K562 (cell line): ENCODE data around the gene TAOK2. TPM values are rescaled to one million over a fixed set of nuclear protein-coding genes. Genes with fewer than 3 reads are reported as not detected.

ENCODE experiments used
- ATAC-seq: fragments of 200-7000 bp; cut with Tn5 transposase; 3 replicates; pipeline ENCODE4 v1.9.1; 2020; ENCODE audit warnings: moderate library complexity
- BruUV-seq: library from RNA; stranded (reverse); fragments of 400-500 nt; replicated peaks from 2 replicates; lab custom pipeline; 2021; lab: Mats Ljungman, UMichigan
- CTCF ChIA-PET: fragments of 300-600 bp; formaldehyde crosslinking; extraction: SDS; loops from one replicate; lab custom pipeline; 2021; ENCODE audit warnings: low intra/inter-chr PET ratio; lab: Yijun Ruan, JAX
- POLR2A ChIA-PET: fragments of 300-600, 350-650 bp; sonication (Branson Sonifier 250); formaldehyde crosslinking; extraction: SDS; loops from one replicate; lab custom pipeline; 2021; ENCODE audit warnings: antibody characterized with exemption, inconsistent platforms; lab: Yijun Ruan, JAX
- DNase-seq, 4 experiments: peaks; one replicate each; pipeline versions ENCODE4 v3.0.0 to v3.0.0-alpha.2; 2011 to 2018; ENCODE audit warnings: low spot score in 3 of 4, mixed read lengths in 3 of 4; ENCODE audit errors: extremely low read depth in 1 of 4
- FAIRE-seq: peaks from 2 replicates; lab custom pipeline; 2011; peaks lifted over from hg19 to GRCh38; lab: Jason Lieb, UNC
- H2AFZ ChIP-seq: 2 replicates; pipeline ENCODE4 v1.6.0; 2011; ENCODE audit warnings: low read depth, low read length, control low read depth, inconsistent platforms
- H3K27ac ChIP-seq: fragments of 200-600 bp; 3 replicates; pipeline ENCODE4 v1.8.0; 2011; ENCODE audit warnings: low read depth, mild to moderate bottlenecking, control low read depth, inconsistent platforms, low read length, moderate library complexity, mixed read lengths; ENCODE audit errors: extremely low read depth
- H3K27me3 ChIP-seq, 2 experiments: fragments of 300-600 bp in 1 of 2; 2 replicates in 1 of 2; 3 replicates in 1 of 2; pipeline versions ENCODE4 v1.6.0 to v1.8.0; 2011; ENCODE audit warnings: inconsistent platforms in 2 of 2, low read length in 2 of 2, mild to moderate bottlenecking in 1 of 2, mixed read lengths in 1 of 2, moderate library complexity in 1 of 2; ENCODE audit not compliant: control insufficient read depth in 2 of 2, insufficient read depth in 2 of 2
- H3K36me3 ChIP-seq: fragments of 300-600 bp; 3 replicates; pipeline ENCODE4 v1.8.0; 2011; ENCODE audit warnings: mild to moderate bottlenecking, low read length, inconsistent platforms; ENCODE audit not compliant: control insufficient read depth, insufficient read depth
- H3K4me1 ChIP-seq, 2 experiments: fragments of 200-600 bp in 1 of 2; replicated peaks in 1 of 2; 2 replicates in 1 of 2; 3 replicates in 1 of 2; pipeline versions ENCODE4 v1.5.1 to v1.8.0; 2011; ENCODE audit warnings: inconsistent platforms in 2 of 2, low read length in 2 of 2, mild to moderate bottlenecking in 1 of 2, mixed read lengths in 1 of 2, moderate library complexity in 1 of 2; ENCODE audit not compliant: control insufficient read depth in 2 of 2, insufficient read depth in 2 of 2
- H3K4me2 ChIP-seq: 2 replicates; pipeline ENCODE4 v1.6.1; 2011; ENCODE audit warnings: low read length, control low read depth, inconsistent platforms, mixed read lengths; ENCODE audit not compliant: insufficient read depth
- H3K4me3 ChIP-seq: fragments of 200-600 bp; sonication (generic), shearing (Covaris generic); 2 replicates; pipeline ENCODE4 v1.5.1; 2016; ENCODE audit warnings: control low read depth, inconsistent platforms
- H3K79me2 ChIP-seq: fragments of 200-600 bp; 3 replicates; pipeline ENCODE4 v1.8.0; 2011; ENCODE audit warnings: low read length, inconsistent platforms; ENCODE audit not compliant: control insufficient read depth, insufficient read depth
- H3K9ac ChIP-seq, 2 experiments: 2 replicates each; pipeline versions ENCODE4 v1.6.0 to v1.6.1; 2011; ENCODE audit warnings: low read depth in 2 of 2, low read length in 2 of 2, control low read depth in 1 of 2, inconsistent platforms in 1 of 2, mild to moderate bottlenecking in 1 of 2, mixed read lengths in 1 of 2; ENCODE audit not compliant: insufficient read depth in 1 of 2
- H3K9me1 ChIP-seq: one replicate; pipeline ENCODE4 v1.6.0; 2011; ENCODE audit warnings: inconsistent platforms, mild to moderate bottlenecking, low read length, moderate library complexity; ENCODE audit not compliant: control insufficient read depth, insufficient read depth
- H3K9me3 ChIP-seq: replicated peaks from 2 replicates; pipeline ENCODE4 v1.5.1; 2011; ENCODE audit warnings: low read depth, low read length, inconsistent platforms; ENCODE audit not compliant: control insufficient read depth, insufficient read depth
- H4K20me1 ChIP-seq: replicated peaks from 2 replicates; pipeline ENCODE4 v1.6.1; 2011; ENCODE audit warnings: low read length, inconsistent platforms, mixed read lengths; ENCODE audit not compliant: control insufficient read depth, insufficient read depth
- CBFA2T3 ChIP-seq: fragments of 450-650 bp; IDR thresholded peaks from 2 replicates; pipeline ENCODE4 v1.6.1; 2017
- CTCF ChIP-seq, 3 experiments: IDR thresholded peaks in 2 of 3; conservative IDR thresholded peaks in 1 of 3; 2 replicates each; pipeline ENCODE4 v1.5.1; 2011 to 2012; ENCODE audit warnings: low read length in 3 of 3, mild to moderate bottlenecking in 3 of 3, control low read depth in 2 of 3, improper control_type of control experiment in 1 of 3, inconsistent platforms in 1 of 3, low read depth in 1 of 3, mixed read lengths in 1 of 3, moderate library complexity in 1 of 3; ENCODE audit not compliant: insufficient read depth in 2 of 3
- E2F4 ChIP-seq: sonication (generic); formaldehyde crosslinking; IDR thresholded peaks from 2 replicates; pipeline ENCODE4 v1.8.0; 2022; ENCODE audit warnings: mild to moderate bottlenecking, low read depth, missing genetic modification reagents
- GABPA ChIP-seq: fragments of 200-800 bp; sonication (Bioruptor generic); conservative IDR thresholded peaks from 2 replicates; pipeline ENCODE4 v1.6.1; 2016; ENCODE audit warnings: low read depth, missing genetic modification characterization, missing compliant biosample characterization
- GABPB1 ChIP-seq: sonication (generic); formaldehyde crosslinking; IDR thresholded peaks from 2 replicates; pipeline ENCODE4 v1.8.0; 2022; ENCODE audit warnings: mild to moderate bottlenecking, missing genetic modification reagents
- U2AF2 ChIP-seq: fragments of 200-400 bp; formaldehyde crosslinking; optimal IDR thresholded peaks from 2 replicates; pipeline ENCODE3; 2017; ENCODE audit warnings: low read depth, mild to moderate bottlenecking, low read length
- WGBS: fragments of 100-300 bp; shearing (Covaris generic); methylation state at CpG from one replicate; pipeline ENCODE4 v1.1.6; 2016; ENCODE audit warnings: low coverage, mixed read lengths; ENCODE audit not compliant: insufficient coverage; ENCODE audit errors: missing lambda C conversion rate; 5-methylcytosine and 5-hydroxymethylcytosine counted together
- in situ Hi-C: fragments of 300-500 bp; cut with MboI; formaldehyde crosslinking; loops from 4 replicates; pipeline ENCODE4 v1.15.0; 2018; ENCODE audit warnings: inconsistent platforms, mixed read lengths
- intact Hi-C: fragments of 100-400 bp; cut with micrococcal nuclease; formaldehyde crosslinking; loops from 2 replicates; pipeline ENCODE4 v1.14.2; 2022
- polyA plus RNA-seq, 8 experiments: library from polyadenylated mRNA; depleted of rRNA in 4 of 8; stranded (reverse) in 5 of 8; unstranded in 3 of 8; fragments of >200 nt; fragmentation: Nextera tagmentation in 2 of 8; fragmentation: Illumina TruSeq in 1 of 8; extraction: Ambion mirVana in 2 of 8; extraction: Trizol in 1 of 8; gene quantifications; 2 replicates each; pipeline versions ENCODE4 v1.2.1 to v1.2.3, GENCODE V29; 2011 to 2014; ENCODE audit warnings: inconsistent platforms in 1 of 8, missing spikeins in 1 of 8
- total RNA-seq, 7 experiments: library from RNA; depleted of rRNA in 6 of 7; stranded (reverse); fragments of >200 nt in 6 of 7; fragmentation: Illumina TruSeq in 2 of 7; extraction: Trizol in 2 of 7; gene quantifications; 2 replicates each; pipeline versions ENCODE4 v1.2.1 to v1.2.3, GENCODE V29; 2011 to 2021; ENCODE audit warnings: low replicate concordance in 1 of 7

The TAOK2 gene
- total and polyA plus RNA-seq, 9 of the 15 experiments (the other 6 are each of a cell fraction or from before 2014, with no cell fraction given): 0.10 to 41.8 (median 13.7) TPM

- no peak for TF ChIP-seq GABPA (tag)
- TF ChIP-seq CBFA2T3: no peak
- no peak for TF ChIP-seq U2AF2
- no peak for TF ChIP-seq GABPB1 (CRISPR knock-in tag)
- TF ChIP-seq E2F4 (CRISPR knock-in tag): no peak
- no peak for TF ChIP-seq CTCF (IDR thresholded peaks at IDR 0.05 in 2 of 3, conservative IDR thresholded peaks at IDR 0.05 in 1 of 3; ENCODE audit: insufficient read depth in 2 of 3, low read depth in 1 of 3, low read length in 3 of 3)
- Histone ChIP-seq H3K79me2 (peaks cover under 1% of the 10 kb centered on the region; the same call in 1 of the 3 replicates), H2AFZ (no peak overlapping the region), H3K4me2 (no peak overlapping the region), H4K20me1 (no peaks in the 10 kb centered on the region), H3K4me1 (peaks cover 9 to 41% of the 10 kb centered on the region in 2 experiments; a peak in 4 of 5 replicates), H3K36me3 (peaks cover 86% of the 10 kb centered on the region; the same call in 2 of the 3 replicates), H3K9ac (no peak overlapping the region), H3K9me3 (no peaks in the 10 kb centered on the region), H3K27ac (no peak overlapping the region), H3K4me3 (no peak overlapping the region), H3K9me1 (no peaks in the 10 kb centered on the region), H3K27me3 (no peaks in the 10 kb centered on the region)
- DNase-seq (no peak), ATAC-seq (no peak), FAIRE-seq (no peak)
- POLR2A ChIA-PET: interaction anchor here (1.0 to 2.1 kb wide), 2 partner anchors 13 to 16 kb away, joined by 9 to 14 read pairs; partner anchors contain the start of gene TAOK2
- WGBS: 78% methylated on average over 2 of the region's 2 CpGs
- in situ Hi-C loops: no loop called here
- CTCF ChIA-PET: no interaction called here
- intact Hi-C loops: no loop called here
- BruUV-seq: no TSS peak
These were observed 16.4 kb downstream of the TAOK2 start for GRCh38 chr16:29990034-29990433.
